H1 (cell line): ENCODE data around the gene CRADD. TPM values are rescaled to one million over a fixed set of nuclear protein-coding genes. Genes with fewer than 3 reads are reported as not detected.
A peak's percentile ranks its signal among the peaks of the same experiment; 100 is the strongest.

Experiments used
- CTCF ChIA-PET: fragments of 300-600 bp; sonication (Branson Sonifier 250); formaldehyde crosslinking; loops from one replicate; lab custom pipeline; 2021; ENCODE audit not compliant: partially characterized antibody; lab: Charles Lee
- POLR2A ChIA-PET: fragments of 300-600 bp; sonication (Branson Sonifier 250); formaldehyde crosslinking; loops from one replicate; lab custom pipeline; 2021; ENCODE audit warnings: inconsistent platforms; ENCODE audit not compliant: partially characterized antibody; lab: Charles Lee
- DNase-seq, 2 experiments: peaks; one replicate each; pipeline versions ENCODE4 v3.0.0 to v3.0.0-alpha.2; 2010 to 2022; ENCODE audit warnings: low spot score in 2 of 2, low read depth in 1 of 2, mixed read lengths in 1 of 2
- FAIRE-seq: peaks from 2 replicates; lab custom pipeline; 2011; peaks lifted over from hg19 to GRCh38; lab: Jason Lieb, UNC
- H2AFZ ChIP-seq: 2 replicates; pipeline ENCODE4 v1.8.1; 2012; ENCODE audit warnings: low read length, inconsistent platforms
- H2AK5ac ChIP-seq: 2 replicates; pipeline ENCODE4 v1.6.1; 2013; ENCODE audit warnings: low read depth, low read length
- H2BK120ac ChIP-seq: replicated peaks from 2 replicates; pipeline ENCODE3; 2013; ENCODE audit warnings: low read depth, low read length, inconsistent platforms
- H2BK12ac ChIP-seq: 2 replicates; pipeline ENCODE4 v1.6.1; 2013; ENCODE audit warnings: low read depth, low read length
- H2BK15ac ChIP-seq: 2 replicates; pipeline ENCODE4 v1.6.1; 2013; ENCODE audit warnings: low read length
- H2BK20ac ChIP-seq: 2 replicates; pipeline ENCODE4 v1.6.1; 2013; ENCODE audit warnings: low read length
- H2BK5ac ChIP-seq: 2 replicates; pipeline ENCODE4 v1.6.1; 2013; ENCODE audit warnings: low read depth, low read length
- H3K14ac ChIP-seq: 2 replicates; pipeline ENCODE4 v1.6.1; 2013; ENCODE audit warnings: inconsistent platforms; ENCODE audit not compliant: insufficient read length
- H3K18ac ChIP-seq: 2 replicates; pipeline ENCODE4 v1.6.1; 2013; ENCODE audit warnings: low read length; ENCODE audit errors: extremely low read depth
- H3K23ac ChIP-seq: 2 replicates; pipeline ENCODE4 v1.6.1; 2013; ENCODE audit warnings: inconsistent platforms; ENCODE audit not compliant: insufficient read length
- H3K23me2 ChIP-seq: 2 replicates; pipeline ENCODE4 v1.6.1; 2013; ENCODE audit warnings: low read depth, low read length
- H3K27ac ChIP-seq: 2 replicates; pipeline ENCODE4 v1.6.1; 2011; ENCODE audit warnings: low read depth, low read length, inconsistent platforms
- H3K27me3 ChIP-seq, 4 experiments: replicated peaks in 1 of 4; 1 replicate in 1 of 4; 2 replicates in 3 of 4; pipeline versions ENCODE4 v1.6.1 to v1.8.1; 2011 to 2013; ENCODE audit warnings: low read length in 3 of 4, mild to moderate bottlenecking in 3 of 4, inconsistent platforms in 2 of 4, mixed read lengths in 2 of 4, moderate library complexity in 1 of 4; ENCODE audit not compliant: control insufficient read depth in 3 of 4, insufficient read depth in 3 of 4; ENCODE audit errors: extremely low read depth in 1 of 4
- H3K36me3 ChIP-seq, 4 experiments: 2 replicates each; pipeline versions ENCODE4 v1.6.1 to v1.8.1; 2011 to 2013; ENCODE audit warnings: mild to moderate bottlenecking in 4 of 4, low read length in 3 of 4, moderate library complexity in 2 of 4, control low read depth in 1 of 4, inconsistent platforms in 1 of 4; ENCODE audit not compliant: insufficient read depth in 4 of 4, control insufficient read depth in 2 of 4
- H3K4ac ChIP-seq: replicated peaks from 2 replicates; pipeline ENCODE3; 2013; ENCODE audit warnings: low read length, low read depth, mixed read lengths, inconsistent platforms; ENCODE audit not compliant: insufficient read length
- H3K4me1 ChIP-seq, 4 experiments: replicated peaks in 1 of 4; 1 replicate in 1 of 4; 2 replicates in 3 of 4; pipeline versions ENCODE4 v1.6.1 to v1.8.1; 2011 to 2013; ENCODE audit warnings: low read length in 3 of 4, inconsistent platforms in 2 of 4, mixed read lengths in 1 of 4; ENCODE audit not compliant: insufficient read depth in 4 of 4, control insufficient read depth in 3 of 4
- H3K4me2 ChIP-seq, 2 experiments: 2 replicates each; pipeline versions ENCODE4 v1.6.1 to v1.8.1; 2011 to 2013; ENCODE audit warnings: low read depth in 2 of 2, low read length in 2 of 2, control low read depth in 1 of 2, inconsistent platforms in 1 of 2, mild to moderate bottlenecking in 1 of 2; ENCODE audit not compliant: insufficient read depth in 1 of 2
- H3K4me3 ChIP-seq, 4 experiments: fragments of 200-600, 300-600 bp in 1 of 4; sonication (generic), shearing (Covaris generic), sonication (Bioruptor Twin) in 1 of 4; 2 replicates each; pipeline versions ENCODE4 v1.5.1 to v1.8.1; 2011 to 2016; ENCODE audit warnings: low read length in 4 of 4, low read depth in 3 of 4, control low read depth in 2 of 4, inconsistent platforms in 2 of 4, mild to moderate bottlenecking in 2 of 4, mixed read lengths in 1 of 4, moderate library complexity in 1 of 4; ENCODE audit not compliant: insufficient read depth in 2 of 4; ENCODE audit errors: extremely low read depth in 1 of 4
- H3K56ac ChIP-seq: replicated peaks from 2 replicates; pipeline ENCODE3; 2013; ENCODE audit warnings: low read depth, mild to moderate bottlenecking, mixed read lengths, low read length, inconsistent platforms; ENCODE audit not compliant: insufficient read length
- H3K79me1 ChIP-seq: 2 replicates; pipeline ENCODE4 v1.6.1; 2013; ENCODE audit warnings: low read depth, low read length, control low read depth
- H3K79me2 ChIP-seq, 2 experiments: 2 replicates each; pipeline versions ENCODE4 v1.6.1 to v1.8.1; 2012 to 2013; ENCODE audit warnings: low read length in 2 of 2, mild to moderate bottlenecking in 2 of 2, inconsistent platforms in 1 of 2; ENCODE audit not compliant: insufficient read depth in 2 of 2, control insufficient read depth in 1 of 2
- H3K9ac ChIP-seq, 4 experiments: replicated peaks in 1 of 4; 1 replicate in 1 of 4; 2 replicates in 3 of 4; pipeline versions ENCODE4 v1.6.1 to v1.8.1; 2011 to 2013; ENCODE audit warnings: low read depth in 3 of 4, low read length in 3 of 4, control low read depth in 2 of 4, mild to moderate bottlenecking in 2 of 4, moderate library complexity in 2 of 4, inconsistent platforms in 1 of 4; ENCODE audit errors: extremely low read depth in 1 of 4
- H3K9me3 ChIP-seq, 2 experiments: 2 replicates each; pipeline versions ENCODE4 v1.6.1 to v1.8.1; 2012 to 2013; ENCODE audit warnings: mild to moderate bottlenecking in 2 of 2, moderate library complexity in 2 of 2, control low read depth in 1 of 2, inconsistent platforms in 1 of 2, low read depth in 1 of 2, low read length in 1 of 2, mixed read lengths in 1 of 2; ENCODE audit not compliant: insufficient read depth in 2 of 2
- H4K20me1 ChIP-seq, 2 experiments: replicated peaks in 1 of 2; 2 replicates each; pipeline versions ENCODE3 to v1.8.1; 2011 to 2013; ENCODE audit warnings: inconsistent platforms in 2 of 2, low read length in 2 of 2, mild to moderate bottlenecking in 1 of 2; ENCODE audit not compliant: insufficient read depth in 2 of 2, control insufficient read depth in 1 of 2
- H4K5ac ChIP-seq: 2 replicates; pipeline ENCODE4 v1.6.1; 2013; ENCODE audit warnings: low read length, low read depth, mixed read lengths, inconsistent platforms; ENCODE audit not compliant: insufficient read length
- H4K8ac ChIP-seq: 2 replicates; pipeline ENCODE4 v1.8.0; 2013; ENCODE audit warnings: mild to moderate bottlenecking, moderate library complexity, low read length, inconsistent platforms; ENCODE audit not compliant: insufficient read depth; ENCODE audit errors: extremely low read depth
- H4K91ac ChIP-seq: replicated peaks from 2 replicates; pipeline ENCODE3; 2013; ENCODE audit warnings: low read length, mixed read lengths, inconsistent platforms; ENCODE audit not compliant: insufficient read length
- HDAC6 ChIP-seq: IDR thresholded peaks from one replicate; pipeline ENCODE4 v1.7.1; 2012; ENCODE audit warnings: low read depth, mild to moderate bottlenecking, inconsistent platforms, low read length, moderate library complexity
- NRF1 ChIP-seq: IDR thresholded peaks from 2 replicates; pipeline ENCODE4 v1.6.1; 2011; ENCODE audit warnings: mild to moderate bottlenecking, low read depth, low read length, improper control_type of control experiment
- PHF8 ChIP-seq: fragments of 200-600 bp; sonication (generic); conservative IDR thresholded peaks from 2 replicates; pipeline ENCODE4 v1.7.1; 2012; ENCODE audit warnings: low read depth, mild to moderate bottlenecking, inconsistent platforms, low read length, moderate library complexity
- POU5F1 ChIP-seq: IDR thresholded peaks from 2 replicates; pipeline ENCODE4 v1.6.1; 2011; ENCODE audit warnings: low read depth, mild to moderate bottlenecking, low read length, moderate library complexity
- RAD21 ChIP-seq, 2 experiments: IDR thresholded peaks in 1 of 2; conservative IDR thresholded peaks in 1 of 2; 2 replicates each; pipeline ENCODE4 v1.6.1; 2011; ENCODE audit warnings: low read depth in 2 of 2, low read length in 2 of 2, improper control_type of control experiment in 1 of 2, inconsistent platforms in 1 of 2, mild to moderate bottlenecking in 1 of 2, moderate library complexity in 1 of 2
- RFX5 ChIP-seq: IDR thresholded peaks from 2 replicates; pipeline ENCODE4 v1.6.1; 2011; ENCODE audit warnings: low read depth, low read length, improper control_type of control experiment, borderline replicate concordance
- RXRA ChIP-seq: IDR thresholded peaks from 2 replicates; pipeline ENCODE4 v1.6.1; 2011; ENCODE audit warnings: low read depth, mild to moderate bottlenecking, low read length, moderate library complexity; ENCODE audit not compliant: insufficient read depth
- SP1 ChIP-seq: IDR thresholded peaks from 2 replicates; pipeline ENCODE4 v1.6.1; 2011; ENCODE audit warnings: low read depth, low read length
- YY1 ChIP-seq: IDR thresholded peaks from 2 replicates; pipeline ENCODE4 v1.6.1; 2011; ENCODE audit warnings: low read depth, mild to moderate bottlenecking, low read length
- WGBS, 2 experiments: shearing (Covaris generic) in 1 of 2; methylation state at CpG; one replicate each; pipeline versions ENCODE4 v1.1.6 to v1.1.7; 2013 to 2015; ENCODE audit warnings: low lambda C conversion rate in 2 of 2, mixed read lengths in 2 of 2, inconsistent platforms in 1 of 2, low coverage in 1 of 2, missing lambda C conversion rate in 1 of 2; ENCODE audit not compliant: insufficient replicate concordance in 2 of 2, insufficient coverage in 1 of 2, insufficient read length in 1 of 2; ENCODE audit errors: extremely low coverage in 1 of 2, missing lambda C conversion rate in 1 of 2; 5-methylcytosine and 5-hydroxymethylcytosine counted together
- polyA plus RNA-seq, 7 experiments: library from polyadenylated mRNA; depleted of rRNA in 3 of 7; stranded (reverse) in 5 of 7; unstranded in 2 of 7; fragments of >200 nt in 5 of 7; fragments of 200-250 nt in 2 of 7; gene quantifications; 1 replicate in 5 of 7; 2 replicates in 1 of 7; 4 replicates in 1 of 7; pipeline versions ENCODE4 v1.2.1 to v1.2.3, GENCODE V29; 2011 to 2013; ENCODE audit warnings: missing spikeins in 2 of 7, mixed read lengths in 2 of 7
- total RNA-seq: library from RNA; stranded (reverse); fragmentation: NEBNext Ultra II Directional; extraction: Animal tissue kit (Norgen Biotek cat#: 25700); gene quantifications from 2 replicates; pipeline ENCODE4 v1.2.1, GENCODE V29; 2021
- TF ChIP-seq, protein P1 (sequence below): IDR thresholded peaks from 2 replicates; pipeline ENCODE4 v1.6.1; 2012; ENCODE audit warnings: inconsistent platforms
- TF ChIP-seq, protein P2 (sequence below), 3 experiments: IDR thresholded peaks; 1 replicate in 2 of 3; 2 replicates in 1 of 3; pipeline versions ENCODE4 v1.5.1 to v1.6.1; 2011; ENCODE audit warnings: low read length in 3 of 3, mild to moderate bottlenecking in 3 of 3, inconsistent platforms in 2 of 3, low read depth in 1 of 3, moderate library complexity in 1 of 3; ENCODE audit not compliant: insufficient read depth in 1 of 3; ENCODE audit errors: control extremely low read depth in 1 of 3

The CRADD gene
- total and polyA plus RNA-seq, 2 of the 8 experiments (the other 6 are each of a cell fraction or from before 2014, with no cell fraction given), result 8.1 to 15.4 TPM

DNA sequence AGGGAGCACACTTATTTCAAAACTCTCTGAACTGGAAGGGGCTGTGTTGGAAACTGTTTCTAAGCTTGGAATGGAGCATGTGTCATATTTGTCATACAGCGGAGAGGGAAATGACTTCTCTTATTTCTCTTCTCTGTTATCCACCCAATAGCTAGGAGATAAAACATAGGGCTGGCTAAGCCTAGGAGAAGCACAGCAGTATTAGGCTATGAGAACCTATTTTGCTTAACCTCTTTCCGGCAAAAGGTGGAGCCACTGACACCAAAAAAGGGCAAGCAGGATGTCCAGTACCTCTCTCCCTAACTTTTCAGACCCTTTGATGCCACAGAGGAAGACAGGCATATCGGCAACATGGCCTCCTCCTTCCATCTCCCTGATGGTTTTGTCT is 148.3 kb downstream of the CRADD start:
- CTCF ChIA-PET, result interaction anchor here (0.6 to 2.3 kb wide), 5 partner anchors 11 to 276 kb away, joined by 3 to 14 read pairs (median 5); no protein-coding TSS in a partner anchor
- 0 out of 2 replicates have a peak, but pooled peaks have one; percentile 11 for TF ChIP-seq YY1
- TF ChIP-seq SP1, result no peak
- TF ChIP-seq, protein P1, sequence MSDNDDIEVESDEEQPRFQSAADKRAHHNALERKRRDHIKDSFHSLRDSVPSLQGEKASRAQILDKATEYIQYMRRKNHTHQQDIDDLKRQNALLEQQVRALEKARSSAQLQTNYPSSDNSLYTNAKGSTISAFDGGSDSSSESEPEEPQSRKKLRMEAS, result no peak
- TF ChIP-seq, protein P2, sequence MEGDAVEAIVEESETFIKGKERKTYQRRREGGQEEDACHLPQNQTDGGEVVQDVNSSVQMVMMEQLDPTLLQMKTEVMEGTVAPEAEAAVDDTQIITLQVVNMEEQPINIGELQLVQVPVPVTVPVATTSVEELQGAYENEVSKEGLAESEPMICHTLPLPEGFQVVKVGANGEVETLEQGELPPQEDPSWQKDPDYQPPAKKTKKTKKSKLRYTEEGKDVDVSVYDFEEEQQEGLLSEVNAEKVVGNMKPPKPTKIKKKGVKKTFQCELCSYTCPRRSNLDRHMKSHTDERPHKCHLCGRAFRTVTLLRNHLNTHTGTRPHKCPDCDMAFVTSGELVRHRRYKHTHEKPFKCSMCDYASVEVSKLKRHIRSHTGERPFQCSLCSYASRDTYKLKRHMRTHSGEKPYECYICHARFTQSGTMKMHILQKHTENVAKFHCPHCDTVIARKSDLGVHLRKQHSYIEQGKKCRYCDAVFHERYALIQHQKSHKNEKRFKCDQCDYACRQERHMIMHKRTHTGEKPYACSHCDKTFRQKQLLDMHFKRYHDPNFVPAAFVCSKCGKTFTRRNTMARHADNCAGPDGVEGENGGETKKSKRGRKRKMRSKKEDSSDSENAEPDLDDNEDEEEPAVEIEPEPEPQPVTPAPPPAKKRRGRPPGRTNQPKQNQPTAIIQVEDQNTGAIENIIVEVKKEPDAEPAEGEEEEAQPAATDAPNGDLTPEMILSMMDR (IDR thresholded peaks at IDR 0.05; ENCODE audit: control extremely low read depth in 1 of 3, insufficient read depth in 1 of 3, low read depth in 1 of 3, low read length in 3 of 3), result peak in 2 of 3 experiments; percentile 16 to 42; a peak in 2 of 4 replicates
- TF ChIP-seq HDAC6, result no peak
- no peak for TF ChIP-seq PHF8
- TF ChIP-seq NRF1, result no peak
- peak; percentile 33 to 54 for TF ChIP-seq RAD21 (IDR thresholded peaks at IDR 0.05 in 1 of 2, conservative IDR thresholded peaks at IDR 0.05 in 1 of 2; ENCODE audit: low read depth in 2 of 2, low read length in 2 of 2)
- TF ChIP-seq RXRA, result no peak
- no peak for TF ChIP-seq POU5F1
- TF ChIP-seq RFX5, result no peak

More for the DNA sequence above, 148.3 kb downstream of the CRADD start:
- Histone ChIP-seq H2BK15ac (no peak overlapping the region), H2BK5ac (no peak overlapping the region), H2BK120ac (no peak overlapping the region), H4K20me1 (no peaks in the 10 kb centered on the region), H3K79me1 (no peaks in the 10 kb centered on the region), H4K91ac (no peak overlapping the region), H3K4me3 (no peak overlapping the region), H3K27ac (no peak overlapping the region), H4K5ac (no peak overlapping the region), H3K27me3 (no peaks in the 10 kb centered on the region; a peak in 1 of 7 replicates), H3K4me1 (peaks cover 2 to 10% (median 6%) of the 10 kb centered on the region in 4 experiments; a peak in 5 of 7 replicates), H3K14ac (no peak overlapping the region), H2BK12ac (no peak overlapping the region), H3K9ac (no peak overlapping the region), H3K56ac (no peak overlapping the region), H3K36me3 (no peaks in the 10 kb centered on the region), H3K9me3 (no peaks in the 10 kb centered on the region), H2AFZ (no peak overlapping the region), H3K4me2 (no peak overlapping the region), H3K18ac (no peak overlapping the region), H3K79me2 (no peaks in the 10 kb centered on the region), H4K8ac (no peak overlapping the region), H3K23me2 (no peaks in the 10 kb centered on the region), H3K23ac (no peak overlapping the region), H3K4ac (no peak overlapping the region), H2BK20ac (no peak overlapping the region), H2AK5ac (no peak overlapping the region)
- DNase-seq (no peak), FAIRE-seq (no peak)
- WGBS, 2 experiments, result 85% methylated on average over 3 of the region's 3 CpGs; no CpG with 5 or more reads in 1 of the 2 experiments
- POLR2A ChIA-PET, result no interaction called here
